ENCODE results near the gene SUPT5H.

Gene SUPT5H

DNA sequence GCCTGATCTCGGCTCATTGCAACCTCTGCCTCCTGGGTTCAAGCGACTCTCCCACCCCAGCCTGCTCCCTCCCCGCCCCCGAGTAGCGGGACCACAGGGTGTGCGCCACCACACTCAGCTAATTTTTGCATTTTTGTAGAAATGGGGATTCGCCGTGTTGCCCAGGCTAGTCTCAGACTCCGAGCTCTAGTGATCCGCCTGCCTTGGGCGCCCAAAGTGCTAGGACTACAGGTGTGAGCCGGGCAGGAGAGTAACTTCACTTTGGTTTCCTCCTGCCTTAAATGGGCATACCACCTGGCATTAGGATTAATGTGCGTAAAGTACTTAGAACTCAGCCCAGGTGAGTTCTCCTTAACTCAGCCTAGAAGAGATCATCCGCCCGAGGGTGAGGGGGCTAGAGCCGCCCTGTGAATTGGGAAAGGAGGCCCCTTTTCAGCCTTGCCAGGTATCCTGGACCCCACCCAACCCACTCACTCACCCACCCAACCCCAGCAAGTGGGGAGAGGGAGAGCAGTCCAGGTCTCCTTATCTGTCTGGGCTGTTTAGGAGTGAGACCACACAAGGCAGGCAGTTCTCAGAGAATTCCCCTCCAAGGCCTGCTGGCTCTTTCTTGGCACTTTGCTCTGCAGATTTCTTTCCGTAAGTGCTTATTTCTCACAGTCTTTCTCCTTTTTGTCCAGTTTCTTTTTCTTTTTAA, 40.0 kb upstream of the SUPT5H start:
- Histone ChIP-seq H3K27ac (peak overlapping the region; percentile 100), H3K27me3 (no peaks in the 10 kb centered on the region), H3K4me3 (ENCODE audit: low read depth in 1 of 2, low read length in 1 of 2) (peak overlapping the region; percentile 98 to 100), H3K36me3 (peaks cover 25% of the 10 kb centered on the region), H3K9me3 (no peaks in the 10 kb centered on the region), H3K4me1 (ENCODE audit: control insufficient read depth in 1 of 2, insufficient read depth in 1 of 2, low read depth in 1 of 2, low read length in 1 of 2) (peaks cover 47 to 60% of the 10 kb centered on the region in 2 experiments)
- TF ChIP-seq CTCF (IDR thresholded peaks at IDR 0.05) = no peak

DNA sequence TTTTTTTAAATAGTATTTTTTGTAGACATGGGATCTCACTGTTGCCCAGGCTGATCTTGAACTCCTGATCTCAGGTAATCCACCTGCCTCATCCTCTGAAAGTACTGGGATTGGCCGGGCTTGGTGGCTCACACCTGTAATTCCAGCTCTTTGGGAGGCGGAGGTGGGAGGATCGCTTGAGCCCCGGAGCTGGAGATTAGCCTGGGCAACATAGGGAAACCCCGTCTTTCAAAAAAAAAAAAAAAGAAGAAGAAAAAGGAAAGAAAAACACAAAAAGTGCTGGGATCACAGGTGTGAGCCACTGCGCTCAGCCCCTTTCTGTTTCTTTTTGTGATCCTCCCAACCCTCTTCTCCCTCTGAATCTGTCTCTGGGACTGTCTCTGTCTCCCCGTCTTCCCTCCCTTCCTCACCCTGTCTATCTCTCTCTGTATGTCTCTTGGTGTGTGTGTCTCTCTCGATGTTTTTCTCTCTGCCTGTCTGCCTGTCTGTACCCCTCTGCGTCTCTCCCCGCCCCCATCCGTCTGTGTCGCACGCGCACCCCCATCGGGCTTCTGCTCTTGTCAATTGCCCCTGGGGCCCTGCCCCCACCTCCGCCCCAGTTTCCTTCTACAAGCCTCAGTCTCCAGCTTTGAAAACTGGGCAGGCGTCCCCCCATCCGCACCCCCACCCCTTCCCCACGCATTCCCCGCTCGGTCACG, 39.3 kb upstream of the SUPT5H start:
- Histone ChIP-seq H3K4me1 (ENCODE audit: control insufficient read depth in 1 of 2, insufficient read depth in 1 of 2, low read depth in 1 of 2, low read length in 1 of 2) (peaks cover 47 to 60% of the 10 kb centered on the region in 2 experiments), H3K36me3 (peaks cover 25% of the 10 kb centered on the region), H3K27ac (peak overlapping the region; percentile 100), H3K4me3 (ENCODE audit: low read depth in 1 of 2, low read length in 1 of 2) (peak overlapping the region; percentile 98 to 100), H3K27me3 (no peaks in the 10 kb centered on the region), H3K9me3 (no peaks in the 10 kb centered on the region)
- TF ChIP-seq CTCF (IDR thresholded peaks at IDR 0.05) = no peak

- peak; percentile 35 for TF ChIP-seq CTCF (IDR thresholded peaks at IDR 0.05)
- Histone ChIP-seq H3K27me3 (no peaks in the 10 kb centered on the region), H3K4me1 (ENCODE audit: control insufficient read depth in 1 of 2, insufficient read depth in 1 of 2, low read depth in 1 of 2, low read length in 1 of 2) (peaks cover 47 to 60% of the 10 kb centered on the region in 2 experiments), H3K4me3 (ENCODE audit: low read depth in 1 of 2, low read length in 1 of 2) (peak within 1 kb of the TSS; percentile 98 to 100), H3K27ac (peak within 1 kb of the TSS; percentile 100), H3K9me3 (no peaks in the 10 kb centered on the region), H3K36me3 (peaks cover 25% of the 10 kb centered on the region)
Measured at GRCh38 chr19:39406656-39407409, 38.5 kb upstream of the SUPT5H start, which contains the start of gene ZFP36. TSS of gene ZFP36 (plus strand) at chr19:39406847. CDS start at chr19:39406905, 58 bp downstream.

DNA sequence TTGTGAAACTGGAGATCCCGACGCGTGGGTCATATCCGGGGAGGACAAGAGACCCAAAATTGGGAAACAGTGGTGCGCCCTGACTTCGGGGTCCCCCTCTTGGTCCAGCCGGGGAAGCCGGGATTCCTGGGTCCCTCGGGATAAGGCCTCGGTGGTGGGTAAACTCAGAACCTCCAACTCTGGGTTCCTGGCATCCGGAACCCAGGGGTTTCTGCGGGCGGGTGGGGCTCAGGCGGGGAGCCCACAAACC, 38.0 kb upstream of the SUPT5H start:
- Histone ChIP-seq H3K4me1 (ENCODE audit: control insufficient read depth in 1 of 2, insufficient read depth in 1 of 2, low read depth in 1 of 2, low read length in 1 of 2) (peaks cover 47 to 58% of the 10 kb centered on the region in 2 experiments), H3K9me3 (no peaks in the 10 kb centered on the region), H3K27me3 (peaks cover 1% of the 10 kb centered on the region), H3K36me3 (peaks cover 25% of the 10 kb centered on the region), H3K27ac (peak overlapping the region; percentile 100), H3K4me3 (ENCODE audit: low read depth in 1 of 2, low read length in 1 of 2) (peak overlapping the region; percentile 98 to 100)
- no peak for TF ChIP-seq CTCF (IDR thresholded peaks at IDR 0.05)

DNA sequence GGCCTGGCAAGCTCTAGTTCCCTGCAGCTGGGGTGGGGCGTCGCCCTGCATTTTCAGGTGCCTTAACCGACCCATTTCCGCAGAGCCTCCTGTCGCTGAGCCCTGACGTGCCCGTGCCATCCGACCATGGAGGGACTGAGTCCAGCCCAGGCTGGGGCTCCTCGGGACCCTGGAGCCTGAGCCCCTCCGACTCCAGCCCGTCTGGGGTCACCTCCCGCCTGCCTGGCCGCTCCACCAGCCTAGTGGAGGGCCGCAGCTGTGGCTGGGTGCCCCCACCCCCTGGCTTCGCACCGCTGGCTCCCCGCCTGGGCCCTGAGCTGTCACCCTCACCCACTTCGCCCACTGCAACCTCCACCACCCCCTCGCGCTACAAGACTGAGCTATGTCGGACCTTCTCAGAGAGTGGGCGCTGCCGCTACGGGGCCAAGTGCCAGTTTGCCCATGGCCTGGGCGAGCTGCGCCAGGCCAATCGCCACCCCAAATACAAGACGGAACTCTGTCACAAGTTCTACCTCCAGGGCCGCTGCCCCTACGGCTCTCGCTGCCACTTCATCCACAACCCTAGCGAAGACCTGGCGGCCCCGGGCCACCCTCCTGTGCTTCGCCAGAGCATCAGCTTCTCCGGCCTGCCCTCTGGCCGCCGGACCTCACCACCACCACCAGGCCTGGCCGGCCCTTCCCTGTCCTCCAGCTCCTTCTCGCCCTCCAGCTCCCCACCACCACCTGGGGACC, 37.6 kb upstream of the SUPT5H start:
- Histone ChIP-seq H3K27ac (peak overlapping the region; percentile 100), H3K4me3 (ENCODE audit: low read depth in 1 of 2, low read length in 1 of 2) (peak overlapping the region; percentile 98 to 100), H3K9me3 (no peaks in the 10 kb centered on the region), H3K4me1 (ENCODE audit: control insufficient read depth in 1 of 2, insufficient read depth in 1 of 2, low read depth in 1 of 2, low read length in 1 of 2) (peaks cover 48 to 61% of the 10 kb centered on the region in 2 experiments), H3K27me3 (peaks cover 6% of the 10 kb centered on the region), H3K36me3 (peaks cover 25% of the 10 kb centered on the region)
- TF ChIP-seq CTCF (IDR thresholded peaks at IDR 0.05) = no peak

All from neutrophil (primary cell).